Esophagus squamous epithelium (tissue), 5 donors: ENCODE measurements around the gene CYSLTR2. TPM values are rescaled to one million over a fixed set of nuclear protein-coding genes. Genes with fewer than 3 reads are reported as not detected.

Experiments used
- DNase-seq: peaks from one replicate; lab custom pipeline; 2025; lab: John Stamatoyannopoulos, UW
- H3K27ac ChIP-seq, 4 donors: fragments of 200-600 bp; sonication (generic); one replicate each; pipeline ENCODE4 v1.5.1; 2016 to 2019; ENCODE audit warnings: mild to moderate bottlenecking in 1 of 4
- H3K27me3 ChIP-seq, 4 donors: fragments of 200-600 bp; sonication (generic); 1 replicate in 3 of 4; 2 replicates in 1 of 4; pipeline versions ENCODE4 v1.5.1 to v1.6.0; 2017 to 2021; ENCODE audit warnings: antibody characterized with exemption in 1 of 4
- H3K36me3 ChIP-seq, 3 donors: fragments of 200-600 bp; sonication (generic); one replicate each; pipeline ENCODE4 v1.5.1; 2016 to 2019
- H3K4me1 ChIP-seq, 3 donors: fragments of 200-600 bp; sonication (generic); one replicate each; pipeline ENCODE4 v1.5.1; 2017 to 2019
- H3K4me3 ChIP-seq, 4 donors: fragments of 200-600 bp; sonication (generic); 1 replicate in 3 of 4; 2 replicates in 1 of 4; pipeline ENCODE4 v1.5.1; 2016 to 2019; ENCODE audit warnings: mild to moderate bottlenecking in 2 of 4, moderate library complexity in 1 of 4
- H3K9me3 ChIP-seq, 3 donors: fragments of 200-600 bp; sonication (generic); one replicate each; pipeline ENCODE4 v1.5.1; 2016 to 2019
- POLR2A ChIP-seq, 4 donors: fragments of 450-650 bp; IDR thresholded peaks; one replicate each; pipeline ENCODE4 v1.6.1; 2017; ENCODE audit warnings: antibody characterized with exemption in 4 of 4, mild to moderate bottlenecking in 4 of 4, moderate library complexity in 3 of 4
- WGBS, 2 donors: methylation state at CpG; one replicate each; pipeline ENCODE4 v1.1.5; 2018; 5-methylcytosine and 5-hydroxymethylcytosine counted together
- intact Hi-C: fragments of 100-400 bp; cut with DNase I; formaldehyde crosslinking; loops from one replicate; pipeline ENCODE4 v1.15.0; 2022
- total RNA-seq, 4 donors: library from RNA; depleted of rRNA; stranded (reverse); fragments of >200 nt; gene quantifications; one replicate each; pipeline ENCODE4 v1.1.0, GENCODE V29; 2016
- TF ChIP-seq, protein P1 (sequence below), 6 experiments: fragments of 450-650 bp in 4 of 6; fragments of 200-600 bp in 2 of 6; sonication (generic) in 2 of 6; IDR thresholded peaks; one replicate each; pipeline ENCODE4 v1.5.1; 2016 to 2019; ENCODE audit warnings: antibody characterized with exemption in 6 of 6, mild to moderate bottlenecking in 4 of 6, moderate library complexity in 4 of 6
- donor health status: DM: yes; HTN: yes; CAD: no.

Gene CYSLTR2
- total RNA-seq, 4 donors from 2014 or later, result 0.04 to 0.94 (median 0.21) TPM

DNA sequence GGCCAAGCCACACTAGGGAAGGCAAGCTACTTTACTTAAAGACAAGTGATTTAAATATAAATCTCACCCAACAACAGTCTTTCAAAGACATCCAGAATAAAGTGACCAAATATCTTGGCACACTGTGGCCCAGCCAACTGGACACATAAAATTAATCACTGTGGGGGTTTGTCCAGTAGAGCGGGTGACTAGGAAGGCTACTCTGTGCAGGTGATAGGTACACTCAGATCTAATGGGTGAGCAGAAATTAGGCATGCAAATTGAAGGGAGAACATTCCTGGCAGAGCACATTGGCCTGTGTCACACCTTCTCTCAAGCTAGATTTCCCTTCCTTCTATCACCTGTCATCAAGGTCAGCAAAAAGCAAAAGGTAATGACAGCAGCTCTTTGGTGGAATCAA, 23.4 kb upstream of the CYSLTR2 start:
- Histone ChIP-seq H3K27me3 (no peaks in the 10 kb centered on the region), H3K27ac (no peak overlapping the region), H3K9me3 (peaks cover 0 to 8% (median 0%) of the 10 kb centered on the region in 3 donors), H3K36me3 (no peaks in the 10 kb centered on the region), H3K4me3 (no peak overlapping the region), H3K4me1 (peaks cover 0 to 6% (median 0%) of the 10 kb centered on the region in 3 donors)
- no peak for DNase-seq
- intact Hi-C loops, result no loop called here
- TF ChIP-seq, protein P1, sequence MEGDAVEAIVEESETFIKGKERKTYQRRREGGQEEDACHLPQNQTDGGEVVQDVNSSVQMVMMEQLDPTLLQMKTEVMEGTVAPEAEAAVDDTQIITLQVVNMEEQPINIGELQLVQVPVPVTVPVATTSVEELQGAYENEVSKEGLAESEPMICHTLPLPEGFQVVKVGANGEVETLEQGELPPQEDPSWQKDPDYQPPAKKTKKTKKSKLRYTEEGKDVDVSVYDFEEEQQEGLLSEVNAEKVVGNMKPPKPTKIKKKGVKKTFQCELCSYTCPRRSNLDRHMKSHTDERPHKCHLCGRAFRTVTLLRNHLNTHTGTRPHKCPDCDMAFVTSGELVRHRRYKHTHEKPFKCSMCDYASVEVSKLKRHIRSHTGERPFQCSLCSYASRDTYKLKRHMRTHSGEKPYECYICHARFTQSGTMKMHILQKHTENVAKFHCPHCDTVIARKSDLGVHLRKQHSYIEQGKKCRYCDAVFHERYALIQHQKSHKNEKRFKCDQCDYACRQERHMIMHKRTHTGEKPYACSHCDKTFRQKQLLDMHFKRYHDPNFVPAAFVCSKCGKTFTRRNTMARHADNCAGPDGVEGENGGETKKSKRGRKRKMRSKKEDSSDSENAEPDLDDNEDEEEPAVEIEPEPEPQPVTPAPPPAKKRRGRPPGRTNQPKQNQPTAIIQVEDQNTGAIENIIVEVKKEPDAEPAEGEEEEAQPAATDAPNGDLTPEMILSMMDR (IDR thresholded peaks at IDR 0.05), result no peak
- TF ChIP-seq POLR2A (IDR thresholded peaks at IDR 0.05), result no peak
- 88 to 100% methylated on average over 1 of the region's 1 CpG for whole genome bisulfite sequencing, 2 donors

DNA sequence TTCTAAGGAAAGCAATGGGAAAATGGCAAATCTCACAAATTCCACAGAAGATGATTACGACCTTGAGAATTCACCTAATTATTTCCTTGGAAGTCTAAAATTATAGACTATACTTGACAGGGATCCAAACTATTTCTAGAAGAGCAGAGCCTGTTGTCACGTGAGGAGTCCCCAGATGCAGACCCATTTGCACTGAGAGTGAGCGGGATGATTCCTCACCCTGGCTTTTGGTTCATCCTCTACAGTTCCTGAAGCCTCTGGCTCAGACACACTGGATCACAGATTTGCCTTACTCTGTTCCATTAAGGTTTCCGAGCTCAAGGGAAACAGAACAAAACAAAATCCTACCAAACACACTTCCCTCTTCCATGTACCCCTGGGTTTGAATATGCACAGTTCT, 23.0 kb upstream of the CYSLTR2 start:
- Histone ChIP-seq H3K4me1 (peaks cover 0 to 6% (median 0%) of the 10 kb centered on the region in 3 donors), H3K27ac (no peak overlapping the region), H3K27me3 (no peaks in the 10 kb centered on the region), H3K4me3 (no peak overlapping the region), H3K9me3 (peaks cover 0 to 8% (median 0%) of the 10 kb centered on the region in 3 donors), H3K36me3 (no peaks in the 10 kb centered on the region)
- TF ChIP-seq, protein P1 (IDR thresholded peaks at IDR 0.05), result no peak
- no peak for TF ChIP-seq POLR2A (IDR thresholded peaks at IDR 0.05)
- 63 to 77% methylated on average over 3 to 4 of the region's 4 CpGs for WGBS, 2 donors
- no peak for DNase-seq
- intact Hi-C loops, result no loop called here

DNA sequence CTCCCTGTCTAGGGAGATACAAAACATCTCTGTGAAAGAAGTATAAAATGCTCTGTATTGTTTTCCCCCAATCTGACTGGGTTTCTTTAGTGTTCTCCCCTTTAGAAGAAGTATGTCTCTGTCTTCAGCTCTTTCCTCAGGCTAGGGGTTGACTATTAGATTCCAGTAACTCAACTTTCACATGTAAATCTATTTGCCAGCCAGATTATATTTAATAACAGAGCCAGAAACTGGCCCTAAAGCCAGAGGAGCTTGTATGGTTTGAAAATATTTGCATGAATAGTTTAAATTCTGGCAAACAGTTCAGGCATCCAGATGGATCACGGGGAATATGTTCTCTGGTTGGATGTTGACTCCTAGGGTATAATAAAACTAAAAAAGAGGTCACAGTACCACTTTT, 22.3 kb upstream of the CYSLTR2 start:
- Histone ChIP-seq H3K27ac (no peak overlapping the region), H3K36me3 (no peaks in the 10 kb centered on the region), H3K4me1 (no peaks in the 10 kb centered on the region), H3K9me3 (peaks cover 0 to 10% (median 6%) of the 10 kb centered on the region in 3 donors), H3K27me3 (no peaks in the 10 kb centered on the region), H3K4me3 (no peak overlapping the region)
- intact Hi-C loops, result no loop called here
- WGBS, 2 donors, result 47 to 56% methylated on average over 1 of the region's 1 CpG
- no peak for DNase-seq
- TF ChIP-seq POLR2A (IDR thresholded peaks at IDR 0.05), result no peak
- TF ChIP-seq, protein P1 (IDR thresholded peaks at IDR 0.05), result no peak

DNA sequence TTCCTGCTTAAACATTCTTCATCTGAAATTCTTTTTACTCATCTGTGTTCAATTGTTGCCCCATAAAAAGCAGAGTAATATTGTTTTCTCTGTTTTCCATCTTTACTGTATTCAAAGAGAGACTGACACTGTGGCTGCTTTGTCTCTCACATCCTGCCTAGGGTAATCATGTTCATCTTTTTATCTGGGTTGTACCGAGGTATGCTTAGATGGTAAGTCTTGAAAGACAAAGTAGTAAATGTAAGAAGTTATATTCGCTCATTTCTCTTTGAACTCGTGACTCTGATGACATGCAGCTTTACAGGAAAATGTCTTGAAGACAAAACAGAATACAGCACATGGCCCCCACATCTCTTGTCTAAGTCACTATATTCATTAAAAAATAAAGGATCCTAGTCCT, 20.0 kb upstream of the CYSLTR2 start:
- H3K27ac ChIP-seq, result no peak overlapping the region
- TF ChIP-seq, protein P1 (IDR thresholded peaks at IDR 0.05), result no peak
- TF ChIP-seq POLR2A (IDR thresholded peaks at IDR 0.05), result no peak
- no peaks in the 10 kb centered on the region for H3K27me3 ChIP-seq
- intact Hi-C loops, result no loop called here
- H3K36me3 ChIP-seq, result no peaks in the 10 kb centered on the region
- no peak overlapping the region for H3K4me3 ChIP-seq
- H3K9me3 ChIP-seq, result peaks cover 0 to 16% (median 10%) of the 10 kb centered on the region in 3 donors
- DNase-seq, result no peak
- H3K4me1 ChIP-seq, result no peaks in the 10 kb centered on the region
- 78 to 84% methylated on average over 3 of the region's 3 CpGs for WGBS, 2 donors

DNA sequence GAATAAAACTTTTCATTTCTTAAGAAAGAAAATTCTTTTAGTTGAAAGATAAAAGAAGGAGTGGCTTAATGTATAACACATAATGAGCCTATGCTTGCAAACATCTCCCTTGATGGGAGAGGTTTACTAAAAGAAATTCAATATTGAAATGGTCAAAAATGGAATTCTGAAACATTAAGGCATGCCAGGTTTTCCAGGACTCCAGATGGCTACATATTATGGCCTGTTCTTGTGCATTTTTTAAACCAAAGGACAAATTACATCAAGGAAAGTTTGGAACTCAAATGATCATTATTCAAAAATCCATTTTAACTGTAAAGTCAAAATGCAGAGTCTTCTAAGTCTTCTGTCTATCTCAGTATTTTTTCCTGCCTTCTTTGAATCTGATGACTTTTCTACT, 19.1 kb upstream of the CYSLTR2 start:
- no peak for DNase-seq
- no peaks in the 10 kb centered on the region for H3K36me3 ChIP-seq
- TF ChIP-seq, protein P1 (IDR thresholded peaks at IDR 0.05), result no peak
- TF ChIP-seq POLR2A (IDR thresholded peaks at IDR 0.05), result no peak
- H3K27me3 ChIP-seq, result no peaks in the 10 kb centered on the region
- H3K9me3 ChIP-seq, result peaks cover 0 to 16% (median 10%) of the 10 kb centered on the region in 3 donors
- intact Hi-C loops, result no loop called here
- H3K27ac ChIP-seq, result no peak overlapping the region
- no peak overlapping the region for H3K4me3 ChIP-seq
- H3K4me1 ChIP-seq, result no peaks in the 10 kb centered on the region
